SK-N-MC (cell line): ENCODE data around the gene NT5DC3.

ENCODE experiments used
- DNase-seq: peaks from one replicate; pipeline ENCODE4 v3.0.0-alpha.2; 2011; ENCODE audit warnings: low read depth, low spot score
- H3K27ac ChIP-seq: fragments of 200-600 bp; sonication (generic); 2 replicates; pipeline ENCODE4 v1.5.1; 2016; ENCODE audit warnings: mixed run types
- H3K36me3 ChIP-seq: fragments of 200-600 bp; sonication (generic); 2 replicates; pipeline ENCODE4 v1.6.1; 2017; ENCODE audit warnings: antibody characterized with exemption, low read length, mixed read lengths; ENCODE audit not compliant: insufficient read depth
- H3K4me3 ChIP-seq: fragments of 200-600 bp; sonication (generic); 2 replicates; pipeline ENCODE4 v1.5.1; 2016
- H3K9ac ChIP-seq: fragments of 200-600 bp; sonication (generic); 2 replicates; pipeline ENCODE4 v1.8.0; 2017; ENCODE audit warnings: mixed run types, mixed read lengths; ENCODE audit not compliant: insufficient read length
- H3K9me3 ChIP-seq: fragments of 200-600 bp; sonication (generic); 2 replicates; pipeline ENCODE4 v1.6.1; 2017; ENCODE audit warnings: low read depth, mild to moderate bottlenecking, antibody characterized with exemption, low read length, moderate library complexity, mixed read lengths
- EZH2 ChIP-seq: fragments of 200-600 bp; sonication (generic); IDR thresholded peaks from one replicate; pipeline ENCODE4 v1.6.1; 2017; ENCODE audit warnings: antibody characterized with exemption
- FOXP2 ChIP-seq: optimal IDR thresholded peaks from 2 replicates; pipeline ENCODE3; 2011; ENCODE audit warnings: mild to moderate bottlenecking, moderate library complexity; ENCODE audit not compliant: insufficient read depth; ENCODE audit errors: extremely low read length, control extremely low read depth
- POLR2AphosphoS5 ChIP-seq: IDR thresholded peaks from 2 replicates; pipeline ENCODE4 v1.6.1; 2012; ENCODE audit warnings: mild to moderate bottlenecking, low read depth, low read length, borderline replicate concordance

NT5DC3 gene

DNA sequence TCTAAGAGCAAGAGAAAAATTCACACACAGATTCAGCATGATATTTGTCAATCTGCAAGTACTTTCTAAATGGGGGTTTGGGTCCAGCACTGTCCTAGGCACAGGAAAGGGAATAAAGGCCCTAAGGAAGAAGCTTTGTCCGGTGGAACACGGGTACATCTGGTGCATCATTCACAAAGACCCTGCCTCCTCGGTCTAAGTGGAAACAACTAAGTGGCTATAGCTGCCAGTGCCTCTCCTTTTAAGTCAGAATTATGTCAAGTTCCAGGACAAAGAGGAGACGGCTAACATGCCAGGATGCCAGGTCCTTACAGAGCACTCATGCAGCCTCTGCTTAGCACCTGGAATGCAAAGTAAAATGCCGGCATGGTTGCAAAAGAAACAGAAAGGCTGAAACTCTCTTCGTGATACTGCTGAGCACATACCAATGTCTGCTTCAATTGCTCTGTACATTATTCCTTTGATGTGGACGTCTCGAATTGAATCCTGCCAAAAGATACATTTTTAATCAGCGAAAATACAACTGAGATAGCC, 47.5 kb downstream of the NT5DC3 start:
- no peak for DNase-seq
- no peak overlapping the region for H3K27ac ChIP-seq
- H3K36me3 ChIP-seq, result peaks cover 24% of the 10 kb centered on the region; the same call in 1 of the 2 replicates
- H3K9me3 ChIP-seq, result no peaks in the 10 kb centered on the region
- no peak overlapping the region for H3K9ac ChIP-seq
- H3K4me3 ChIP-seq, result no peak overlapping the region
- TF ChIP-seq EZH2 (no peak), POLR2AphosphoS5 (no peak), FOXP2 (no peak)

DNA sequence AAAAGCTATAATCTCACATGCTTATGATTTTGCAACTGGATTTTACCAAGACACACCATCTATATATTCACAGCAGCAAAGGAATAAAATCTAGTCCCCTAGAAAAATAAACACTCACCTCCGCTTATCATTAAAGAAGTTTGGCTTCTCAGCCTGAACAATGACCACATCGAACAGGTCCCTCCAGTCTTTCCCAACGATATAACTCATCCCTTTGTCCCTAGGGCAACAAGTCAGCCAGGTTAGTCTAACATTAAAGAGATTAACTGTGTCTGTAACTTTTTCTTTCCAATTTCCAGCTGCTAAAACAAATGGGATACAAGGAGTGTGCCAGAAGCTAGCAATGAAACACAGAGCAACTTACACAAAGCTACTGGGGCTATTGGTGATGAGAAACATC, 48.0 kb downstream of the NT5DC3 start:
- no peak overlapping the region for H3K27ac ChIP-seq
- TF ChIP-seq EZH2 (no peak), POLR2AphosphoS5 (no peak), FOXP2 (no peak)
- no peak overlapping the region for H3K4me3 ChIP-seq
- H3K36me3 ChIP-seq, result peaks cover 21% of the 10 kb centered on the region; the same call in 1 of the 2 replicates
- H3K9ac ChIP-seq, result no peak overlapping the region
- H3K9me3 ChIP-seq, result no peaks in the 10 kb centered on the region
- no peak for DNase-seq

DNA sequence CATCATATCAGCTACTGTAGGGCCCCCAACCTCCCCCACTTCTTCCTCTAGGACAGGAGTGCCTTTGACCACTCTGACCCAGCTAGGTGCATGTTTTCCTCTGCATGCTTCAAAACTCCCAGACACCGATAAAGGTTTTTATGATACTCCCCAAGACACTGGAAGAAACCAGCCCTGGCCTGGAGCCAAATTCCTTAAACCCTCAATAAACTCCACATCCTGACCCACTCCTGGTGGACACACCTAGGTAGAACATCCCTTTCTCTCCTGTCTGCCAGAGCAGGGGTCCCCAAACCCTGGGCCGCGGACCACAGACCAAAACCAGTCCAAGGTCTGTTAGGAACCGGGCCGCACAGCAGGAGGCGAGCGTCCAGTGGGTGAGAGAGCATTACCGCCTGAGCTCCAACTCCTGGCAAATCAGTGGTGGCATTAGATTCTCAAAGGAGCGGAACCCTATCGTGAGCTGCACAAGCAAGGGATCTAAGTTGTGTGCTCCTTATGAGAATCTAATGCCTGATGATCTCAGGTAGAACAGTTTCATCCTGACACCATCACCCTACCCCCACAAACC, 49.6 kb downstream of the NT5DC3 start:
- peaks cover 21% of the 10 kb centered on the region; the same call in 1 of the 2 replicates for H3K36me3 ChIP-seq
- no peak for TF ChIP-seq FOXP2
- no peak for TF ChIP-seq POLR2AphosphoS5
- no peak for TF ChIP-seq EZH2
- no peak overlapping the region for H3K9ac ChIP-seq
- no peak for DNase-seq
- H3K4me3 ChIP-seq, result no peak overlapping the region
- H3K27ac ChIP-seq, result no peak overlapping the region
- no peaks in the 10 kb centered on the region for H3K9me3 ChIP-seq

DNA sequence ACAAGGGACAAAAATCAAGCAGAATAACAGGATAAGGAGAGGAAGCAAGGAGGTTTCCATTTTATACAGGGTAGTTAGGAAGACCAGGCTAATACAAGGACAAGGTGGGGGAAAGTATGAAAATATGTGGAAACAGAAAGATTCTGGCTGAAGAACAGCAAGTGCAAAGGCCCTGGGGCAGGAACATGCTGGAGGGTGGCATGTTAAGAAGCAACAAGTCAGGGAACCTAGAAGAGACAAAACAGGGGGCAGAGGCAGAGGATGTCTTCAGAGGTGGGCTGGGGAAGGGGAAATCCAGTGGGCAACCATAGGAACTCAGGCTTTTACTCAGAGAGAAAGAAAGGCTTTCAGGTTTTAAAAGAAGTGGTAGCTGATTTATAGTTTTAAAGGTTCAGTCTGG, 54.8 kb downstream of the NT5DC3 start:
- H3K4me3 ChIP-seq, result no peak overlapping the region
- no peak for DNase-seq
- H3K27ac ChIP-seq, result no peak overlapping the region
- H3K9ac ChIP-seq, result no peak overlapping the region
- TF ChIP-seq FOXP2, result no peak
- TF ChIP-seq POLR2AphosphoS5, result no peak
- TF ChIP-seq EZH2, result no peak
- H3K9me3 ChIP-seq, result no peaks in the 10 kb centered on the region
- H3K36me3 ChIP-seq, result peaks cover 33% of the 10 kb centered on the region

DNA sequence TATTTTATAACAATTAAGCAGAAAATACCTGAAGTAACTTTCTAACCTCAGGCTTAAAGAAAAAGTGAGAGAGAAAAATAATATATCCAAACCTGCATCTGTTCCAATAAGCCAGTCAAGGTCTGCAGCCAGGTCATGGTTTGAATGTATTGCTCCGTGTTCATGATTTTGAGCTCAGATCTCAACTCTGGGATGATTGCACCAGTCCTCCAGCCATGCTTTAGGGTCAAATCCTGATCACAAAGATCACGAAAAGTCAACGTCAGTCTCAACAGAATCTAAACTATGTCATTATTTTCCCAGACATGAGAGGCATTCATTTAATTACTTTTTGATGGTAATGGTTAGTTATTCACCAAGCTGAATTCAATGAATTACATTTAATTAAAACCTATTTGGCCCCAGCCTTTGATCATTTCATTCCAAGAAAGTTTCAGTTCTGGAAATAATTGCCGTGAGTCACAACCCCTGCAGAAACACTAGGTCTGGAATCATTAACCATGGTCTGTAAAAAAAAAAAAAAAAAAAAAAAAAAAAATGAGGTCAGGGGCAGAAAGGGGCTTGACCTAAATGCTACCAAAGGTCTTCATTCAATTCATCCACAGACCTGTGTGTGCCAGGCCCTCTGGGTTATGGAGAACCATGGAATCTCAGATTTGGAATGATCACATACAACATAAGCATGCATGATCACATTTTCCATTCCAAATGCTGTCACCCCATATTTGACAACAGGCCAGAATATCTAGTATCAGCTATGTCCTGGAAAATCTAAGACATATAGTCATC, 55.6 kb downstream of the NT5DC3 start:
- no peak overlapping the region for H3K27ac ChIP-seq
- peaks cover 33% of the 10 kb centered on the region for H3K36me3 ChIP-seq

DNA sequence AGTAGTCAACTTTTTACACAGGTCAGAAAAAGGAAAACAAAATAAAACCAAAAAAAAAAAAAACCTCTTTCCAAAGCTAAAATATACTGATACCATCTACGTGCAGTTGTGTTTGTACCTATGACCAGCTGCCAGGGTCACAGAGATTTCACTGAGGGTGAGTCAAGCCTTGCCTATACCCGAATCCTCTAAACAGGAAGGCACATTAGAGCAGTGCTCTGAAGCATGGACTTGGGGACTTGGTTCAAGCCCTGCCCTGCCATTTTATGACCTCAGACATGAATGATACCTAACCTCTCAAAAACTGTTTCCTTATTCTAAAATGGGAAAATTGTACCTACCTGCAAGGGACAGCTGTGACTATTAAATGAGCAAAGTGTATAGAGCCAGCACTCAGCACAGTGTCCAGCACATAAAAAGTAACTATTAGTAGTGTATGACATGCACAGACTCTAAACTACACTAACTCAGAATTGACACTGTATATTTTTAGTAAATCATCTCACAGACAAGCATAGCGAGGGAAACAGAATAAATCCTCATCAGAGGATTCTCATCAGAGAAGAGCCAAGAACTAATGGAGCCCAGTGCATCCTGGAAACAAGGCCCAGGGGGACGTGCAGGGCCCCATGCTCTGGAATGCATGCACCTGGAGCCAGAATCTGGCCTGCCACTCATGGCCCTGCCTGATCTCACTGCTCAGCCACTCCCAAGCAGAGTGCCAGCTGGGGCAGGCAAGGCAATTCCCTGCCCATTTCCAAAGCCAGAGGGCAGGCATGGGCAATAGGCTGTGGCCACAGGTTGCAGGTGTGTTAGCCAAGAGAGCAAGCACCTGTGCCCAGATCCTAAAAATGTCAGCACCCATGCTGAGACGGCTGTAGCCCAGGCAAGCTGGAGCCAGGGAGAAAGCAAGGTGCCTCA, 57.0 kb downstream of the NT5DC3 start:
- no peak for TF ChIP-seq FOXP2
- TF ChIP-seq POLR2AphosphoS5, result no peak
- no peak for TF ChIP-seq EZH2
- no peak overlapping the region for H3K9ac ChIP-seq
- H3K4me3 ChIP-seq, result no peak overlapping the region
- no peak for DNase-seq
- no peaks in the 10 kb centered on the region for H3K9me3 ChIP-seq
- no peak overlapping the region for H3K27ac ChIP-seq
- peaks cover 36% of the 10 kb centered on the region for H3K36me3 ChIP-seq

More for the DNA sequence above, 55.6 kb downstream of the NT5DC3 start:
- Histone ChIP-seq H3K9ac (no peak overlapping the region), H3K4me3 (no peak overlapping the region), H3K9me3 (no peaks in the 10 kb centered on the region)
- no peak for DNase-seq
- no peak for TF ChIP-seq POLR2AphosphoS5
- TF ChIP-seq FOXP2, result no peak

DNA sequence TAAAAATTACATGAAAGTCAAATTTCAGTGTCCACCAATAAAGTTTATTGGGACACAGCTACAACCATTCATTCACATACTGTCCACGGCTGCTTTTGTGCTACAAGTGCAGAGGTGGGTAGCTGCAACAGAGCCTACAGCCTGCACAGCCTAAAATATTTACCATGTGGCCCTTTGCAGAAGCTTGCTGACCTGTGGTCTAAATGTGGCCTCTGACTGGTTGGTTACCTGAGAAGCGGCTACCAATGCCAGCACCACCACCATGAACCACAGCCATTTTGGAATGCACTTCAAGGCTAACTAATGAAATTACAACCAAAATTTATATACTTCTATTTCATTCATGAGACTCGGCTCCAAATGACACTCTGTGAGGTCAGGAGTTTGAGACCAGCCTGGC, 58.6 kb downstream of the NT5DC3 start:
- no peak for DNase-seq
- Histone ChIP-seq H3K27ac (no peak overlapping the region), H3K4me3 (no peak overlapping the region), H3K9me3 (no peaks in the 10 kb centered on the region), H3K9ac (no peak overlapping the region), H3K36me3 (peaks cover 42% of the 10 kb centered on the region)
- no peak for TF ChIP-seq EZH2
- TF ChIP-seq POLR2AphosphoS5, result no peak
- TF ChIP-seq FOXP2, result no peak

DNA sequence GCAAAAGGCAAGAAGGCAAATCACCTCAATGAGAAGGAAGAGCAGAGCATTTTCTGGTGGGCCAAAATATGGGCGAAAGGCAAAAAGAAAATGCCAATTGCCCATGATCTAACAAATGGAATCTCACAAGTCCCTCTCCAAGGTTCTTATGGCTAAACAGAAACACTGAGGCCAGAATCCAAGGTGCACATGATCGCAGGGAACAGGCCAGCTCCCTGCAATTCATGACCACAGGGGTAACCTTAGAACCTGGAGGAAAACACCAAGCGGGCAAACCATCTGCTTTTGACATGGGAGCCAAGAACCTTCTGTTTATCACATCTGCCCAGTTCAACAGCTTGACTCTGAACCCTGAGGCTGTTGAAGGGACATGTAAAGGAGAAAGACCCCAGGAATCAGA, 60.0 kb downstream of the NT5DC3 start:
- Histone ChIP-seq H3K9me3 (no peaks in the 10 kb centered on the region), H3K9ac (no peak overlapping the region), H3K27ac (no peak overlapping the region), H3K4me3 (no peak overlapping the region), H3K36me3 (peaks cover 49% of the 10 kb centered on the region)
- TF ChIP-seq POLR2AphosphoS5 (no peak), FOXP2 (no peak), EZH2 (no peak)
- no peak for DNase-seq
